Caco-2 (cell line): ENCODE data around the gene ZNF614. TPM values are rescaled to one million over a fixed set of nuclear protein-coding genes. Genes with fewer than 3 reads are reported as not detected.
"Not testable (repeated sequence)": the region's sequence is repeated elsewhere in the genome, so short reads cannot be mapped to it uniquely, and the experiment has no call there.

Experiments
- BruUV-seq: library from RNA; stranded (reverse); fragments of 400-500 nt; replicated peaks from 2 replicates; lab custom pipeline; 2021; lab: Mats Ljungman, UMichigan
- CTCF ChIA-PET: fragments of 300-600 bp; sonication (Branson Sonifier 250); formaldehyde crosslinking; loops from one replicate; lab custom pipeline; 2022; ENCODE audit warnings: antibody characterized with exemption; lab: Charles Lee
- POLR2A ChIA-PET: fragments of 300-600 bp; sonication (Branson Sonifier 250); formaldehyde crosslinking; loops from one replicate; lab custom pipeline; 2022; ENCODE audit warnings: antibody characterized with exemption; lab: Charles Lee
- DNase-seq, 2 experiments: peaks; one replicate each; pipeline versions ENCODE4 v3.0.0 to v3.0.0-alpha.2; 2020 to 2022
- H3K27me3 ChIP-seq: replicated peaks from 2 replicates; pipeline ENCODE4 v1.6.0; 2011; ENCODE audit warnings: low read length; ENCODE audit not compliant: control insufficient read depth, insufficient read depth
- H3K36me3 ChIP-seq: 2 replicates; pipeline ENCODE4 v1.5.1; 2011; ENCODE audit warnings: low read length; ENCODE audit not compliant: control insufficient read depth, insufficient read depth
- H3K4me1 ChIP-seq: fragments of 250-450 bp; sonication (Bioruptor Pico); 2 replicates; pipeline ENCODE4 v1.5.1; 2020; ENCODE audit warnings: mild to moderate bottlenecking
- H3K4me3 ChIP-seq: 2 replicates; pipeline ENCODE4 v1.5.1; 2011; ENCODE audit warnings: low read depth, mild to moderate bottlenecking, control low read depth, low read length
- H3K9me3 ChIP-seq: fragments of 250-450 bp; sonication (Bioruptor Pico); 2 replicates; pipeline ENCODE4 v1.5.1; 2020; ENCODE audit warnings: mild to moderate bottlenecking, moderate library complexity
- H3K27ac Mint-ChIP-seq: one replicate; pipeline ENCODE4 v1.8.0; 2022; ENCODE audit warnings: mixed read lengths; ENCODE audit not compliant: unreplicated experiment
- H3K27me3 Mint-ChIP-seq: one replicate; pipeline ENCODE4 v1.8.0; 2022; ENCODE audit warnings: mixed read lengths; ENCODE audit not compliant: insufficient read depth, unreplicated experiment
- H3K36me3 Mint-ChIP-seq: one replicate; pipeline ENCODE4 v1.8.0; 2022; ENCODE audit warnings: mild to moderate bottlenecking, mixed read lengths; ENCODE audit not compliant: insufficient read depth, unreplicated experiment
- H3K4me1 Mint-ChIP-seq: one replicate; pipeline ENCODE4 v1.8.0; 2022; ENCODE audit warnings: low read depth, mixed read lengths; ENCODE audit not compliant: unreplicated experiment
- H3K4me3 Mint-ChIP-seq: one replicate; pipeline ENCODE4 v1.8.0; 2022; ENCODE audit warnings: mild to moderate bottlenecking, moderate library complexity, mixed read lengths; ENCODE audit not compliant: unreplicated experiment
- H3K9me3 Mint-ChIP-seq: one replicate; pipeline ENCODE4 v1.8.0; 2022; ENCODE audit warnings: mixed read lengths; ENCODE audit not compliant: unreplicated experiment
- CTCF ChIP-seq, 2 experiments: fragments of 200-600 bp in 1 of 2; IDR thresholded peaks; 1 replicate in 1 of 2; 2 replicates in 1 of 2; pipeline versions ENCODE4 v1.5.1 to v1.8.0; 2011 to 2022; ENCODE audit warnings: antibody characterized with exemption in 1 of 2, control low read depth in 1 of 2, inconsistent platforms in 1 of 2, low read depth in 1 of 2, low read length in 1 of 2, mild to moderate bottlenecking in 1 of 2, moderate library complexity in 1 of 2; ENCODE audit not compliant: insufficient read depth in 1 of 2, severe bottlenecking in 1 of 2, unreplicated experiment in 1 of 2
- intact Hi-C: fragments of 100-400 bp; cut with micrococcal nuclease; formaldehyde crosslinking; loops from one replicate; pipeline ENCODE4 v1.10.0; 2022; ENCODE audit not compliant: unreplicated experiment
- total RNA-seq: library from RNA; stranded (reverse); gene quantifications from 2 replicates; pipeline ENCODE4 v1.2.3, GENCODE V29; 2022

ZNF614 gene
- total RNA-seq, 1 experiment from 2014 or later, result 8.7 TPM

- TSS peak; percentile 53 for BruUV-seq
- intact Hi-C loops, result no loop called here
- peak; percentile 76 to 86 for DNase-seq
- Histone ChIP-seq H3K4me1 (no peaks in the 10 kb centered on the region), H3K9me3 (peaks cover 65% of the 10 kb centered on the region), H3K27me3 (no peaks in the 10 kb centered on the region), H3K36me3 (no peaks in the 10 kb centered on the region), H3K4me3 (peak within 1 kb of the TSS; percentile 78)
- peak within 1 kb of the TSS; percentile 83 for H3K4me3 Mint-ChIP-seq
- ChIA-PET CTCF (no interaction called here), POLR2A (no interaction called here)
- peak within 1 kb of the TSS; percentile 80 for H3K27ac Mint-ChIP-seq
- no peaks in the 10 kb centered on the region for H3K27me3 Mint-ChIP-seq
- peaks cover 34% of the 10 kb centered on the region for H3K9me3 Mint-ChIP-seq
- no peak for TF ChIP-seq CTCF (IDR thresholded peaks at IDR 0.05; ENCODE audit: insufficient read depth in 1 of 2, low read depth in 1 of 2, low read length in 1 of 2, severe bottlenecking in 1 of 2, unreplicated experiment in 1 of 2)
- H3K36me3 Mint-ChIP-seq, result peaks cover 9% of the 10 kb centered on the region
- H3K4me1 Mint-ChIP-seq, result no peaks in the 10 kb centered on the region
These were observed 41.6 kb downstream of the ZNF614 start, which contains the start of gene ZNF350 for GRCh38 chr19:51986309-51987291. TSS of gene ZNF350 (minus strand) at chr19:51986840. CDS start at chr19:51974360, 12,480 bp downstream.

GRCh38 chr19:51983361-51983760, 44.8 kb downstream of the ZNF614 start:
- Mint-ChIP-seq H3K4me3 (no peak overlapping the region), H3K4me1 (no peaks in the 10 kb centered on the region), H3K27ac (no peak overlapping the region), H3K9me3 (peaks cover 31% of the 10 kb centered on the region), H3K36me3 (peaks cover 9% of the 10 kb centered on the region), H3K27me3 (no peaks in the 10 kb centered on the region)
- H3K36me3 ChIP-seq, result no peaks in the 10 kb centered on the region
- TF ChIP-seq CTCF (IDR thresholded peaks at IDR 0.05; ENCODE audit: insufficient read depth in 1 of 2, low read depth in 1 of 2, low read length in 1 of 2, severe bottlenecking in 1 of 2, unreplicated experiment in 1 of 2), result no peak
- intact Hi-C loops, result no loop called here
- H3K27me3 ChIP-seq, result no peaks in the 10 kb centered on the region
- ChIA-PET CTCF (no interaction called here), POLR2A (no interaction called here)
- H3K9me3 ChIP-seq, result peaks cover 57% of the 10 kb centered on the region
- BruUV-seq, result no TSS peak
- DNase-seq, result no peak
- no peak overlapping the region for H3K4me3 ChIP-seq
- H3K4me1 ChIP-seq, result no peaks in the 10 kb centered on the region

GRCh38 chr19:51980926-51981325, 47.3 kb downstream of the ZNF614 start:
- H3K4me3 Mint-ChIP-seq, H3K4me3 ChIP-seq, H3K27me3 ChIP-seq, BruUV-seq, DNase-seq, H3K36me3 ChIP-seq, H3K4me1 Mint-ChIP-seq, POLR2A ChIA-PET, H3K4me1 ChIP-seq, H3K27me3 Mint-ChIP-seq, H3K27ac Mint-ChIP-seq, H3K36me3 Mint-ChIP-seq, CTCF ChIA-PET, intact Hi-C loops: not testable (repeated sequence)
- peaks cover 21% of the 10 kb centered on the region for H3K9me3 Mint-ChIP-seq
- H3K9me3 ChIP-seq, result peaks cover 50% of the 10 kb centered on the region
